Vagina (tissue), 2 donors: ENCODE measurements around the gene MRPL39. TPM values are rescaled to one million over a fixed set of nuclear protein-coding genes. Genes with fewer than 3 reads are reported as not detected.

Experiments used
- DNase-seq, 2 donors: peaks; one replicate each; pipeline ENCODE4 v3.0.0-alpha.2; 2017; ENCODE audit errors: extremely low spot score in 2 of 2
- H3K27ac ChIP-seq: fragments of 200-600 bp; sonication (generic); one replicate; pipeline ENCODE4 v1.5.1; 2019
- H3K27me3 ChIP-seq: fragments of 200-600 bp; sonication (generic); one replicate; pipeline ENCODE4 v1.5.1; 2019
- H3K36me3 ChIP-seq, 2 donors: fragments of 200-600 bp; sonication (generic); one replicate each; pipeline ENCODE4 v1.5.1; 2017 to 2019
- H3K4me1 ChIP-seq: fragments of 200-600 bp; sonication (generic); one replicate; pipeline ENCODE4 v1.5.1; 2019
- H3K4me3 ChIP-seq, 2 donors: fragments of 200-600 bp; sonication (generic); 1 replicate in 1 of 2; 2 replicates in 1 of 2; pipeline ENCODE4 v1.5.1; 2016 to 2019
- H3K9me3 ChIP-seq: fragments of 200-600 bp; sonication (generic); one replicate; pipeline ENCODE4 v1.5.1; 2019
- CTCF ChIP-seq, 3 experiments: fragments of 450-650 bp in 2 of 3; fragments of 200-600 bp in 1 of 3; sonication (generic) in 1 of 3; IDR thresholded peaks; one replicate each; pipeline ENCODE4 v1.5.1; 2017 to 2019; ENCODE audit warnings: antibody characterized with exemption in 3 of 3, mild to moderate bottlenecking in 2 of 3, moderate library complexity in 2 of 3
- POLR2A ChIP-seq, 2 donors: fragments of 450-650 bp; IDR thresholded peaks; one replicate each; pipeline ENCODE4 v1.6.1; 2017; ENCODE audit warnings: antibody characterized with exemption in 2 of 2, mild to moderate bottlenecking in 2 of 2, moderate library complexity in 2 of 2
- POLR2AphosphoS5 ChIP-seq, 2 donors: sonication (generic); formaldehyde crosslinking; IDR thresholded peaks; one replicate each; pipeline ENCODE4 v1.9.0; 2017; ENCODE audit warnings: antibody characterized with exemption in 2 of 2, mild to moderate bottlenecking in 2 of 2, low read depth in 1 of 2; ENCODE audit not compliant: insufficient read depth in 1 of 2
- intact Hi-C: fragments of 100-400 bp; cut with DNase I; formaldehyde crosslinking; loops from one replicate; pipeline ENCODE4 v1.15.1; 2023
- total RNA-seq: library from RNA; depleted of rRNA; stranded (reverse); fragments of >200 nt; gene quantifications from one replicate; pipeline ENCODE4 v1.2.3, GENCODE V29; 2016

The MRPL39 gene
- total RNA-seq, 1 donor from 2014 or later, result 8.8 TPM

- Histone ChIP-seq H3K9me3 (no peaks in the 10 kb centered on the region), H3K4me3 (peak overlapping the region; percentile 54 to 63), H3K27me3 (no peaks in the 10 kb centered on the region), H3K27ac (peak overlapping the region; percentile 61), H3K36me3 (no peaks in the 10 kb centered on the region), H3K4me1 (no peaks in the 10 kb centered on the region)
- DNase-seq, result no peak
- TF ChIP-seq POLR2A (IDR thresholded peaks at IDR 0.05) (no peak), POLR2AphosphoS5 (IDR thresholded peaks at IDR 0.05; ENCODE audit: insufficient read depth in 1 of 2, low read depth in 1 of 2) (no peak), CTCF (IDR thresholded peaks at IDR 0.05) (no peak)
- intact Hi-C loops, result no loop called here
These were observed 45.3 kb downstream of the MRPL39 start for GRCh38 chr21:25561668-25562641.

GRCh38 chr21:25560891-25561290 lies 46.4 kb downstream of the MRPL39 start:
- TF ChIP-seq POLR2A (IDR thresholded peaks at IDR 0.05) (no peak), POLR2AphosphoS5 (IDR thresholded peaks at IDR 0.05; ENCODE audit: insufficient read depth in 1 of 2, low read depth in 1 of 2) (no peak), CTCF (IDR thresholded peaks at IDR 0.05) (no peak)
- Histone ChIP-seq H3K27me3 (no peaks in the 10 kb centered on the region), H3K27ac (no peak overlapping the region)

GRCh38 chr21:25560271-25560685 lies 47.0 kb downstream of the MRPL39 start:
- DNase-seq, result no peak
- Histone ChIP-seq H3K27me3 (no peaks in the 10 kb centered on the region), H3K27ac (no peak overlapping the region), H3K4me3 (no peak overlapping the region), H3K4me1 (no peaks in the 10 kb centered on the region), H3K36me3 (no peaks in the 10 kb centered on the region), H3K9me3 (no peaks in the 10 kb centered on the region)
- intact Hi-C loops, result no loop called here
- no peak for TF ChIP-seq POLR2AphosphoS5 (IDR thresholded peaks at IDR 0.05; ENCODE audit: insufficient read depth in 1 of 2, low read depth in 1 of 2)
- no peak for TF ChIP-seq POLR2A (IDR thresholded peaks at IDR 0.05)
- no peak for TF ChIP-seq CTCF (IDR thresholded peaks at IDR 0.05)

More at GRCh38 chr21:25560891-25561290, 46.4 kb downstream of the MRPL39 start:
- intact Hi-C loops, result no loop called here
- no peaks in the 10 kb centered on the region for H3K9me3 ChIP-seq
- H3K4me3 ChIP-seq, result no peak overlapping the region
- no peaks in the 10 kb centered on the region for H3K36me3 ChIP-seq
- H3K4me1 ChIP-seq, result no peaks in the 10 kb centered on the region
- DNase-seq, result no peak

- H3K4me1 ChIP-seq, result no peaks in the 10 kb centered on the region
- no peak for DNase-seq
- no peaks in the 10 kb centered on the region for H3K9me3 ChIP-seq
- no peak overlapping the region for H3K27ac ChIP-seq
- no peaks in the 10 kb centered on the region for H3K36me3 ChIP-seq
- TF ChIP-seq POLR2A (IDR thresholded peaks at IDR 0.05), result no peak
- TF ChIP-seq POLR2AphosphoS5 (IDR thresholded peaks at IDR 0.05; ENCODE audit: insufficient read depth in 1 of 2, low read depth in 1 of 2), result no peak
- no peak for TF ChIP-seq CTCF (IDR thresholded peaks at IDR 0.05)
- intact Hi-C loops, result no loop called here
- H3K4me3 ChIP-seq, result no peak overlapping the region
- no peaks in the 10 kb centered on the region for H3K27me3 ChIP-seq
These were observed 47.5 kb downstream of the MRPL39 start for GRCh38 chr21:25559746-25560145.

- Histone ChIP-seq H3K9me3 (no peaks in the 10 kb centered on the region), H3K4me3 (no peak overlapping the region), H3K27me3 (no peaks in the 10 kb centered on the region), H3K4me1 (no peaks in the 10 kb centered on the region), H3K36me3 (no peaks in the 10 kb centered on the region), H3K27ac (no peak overlapping the region)
- intact Hi-C loops, result no loop called here
- no peak for TF ChIP-seq POLR2AphosphoS5 (IDR thresholded peaks at IDR 0.05; ENCODE audit: insufficient read depth in 1 of 2, low read depth in 1 of 2)
- no peak for TF ChIP-seq POLR2A (IDR thresholded peaks at IDR 0.05)
- TF ChIP-seq CTCF (IDR thresholded peaks at IDR 0.05), result no peak
- no peak for DNase-seq
These were observed 49.2 kb downstream of the MRPL39 start for GRCh38 chr21:25558123-25558522.
